Measurements from ENCODE around the gene TBX10. TPM values are rescaled to one million over a fixed set of nuclear protein-coding genes. Genes with fewer than 3 reads are reported as not detected.

The TBX10 gene
- total RNA-seq, 1 experiment from 2014 or later, result not detected

GRCh38 chr11:67588136-67588503 is 51.4 kb downstream of the TBX10 start:
- no peaks in the 10 kb centered on the region for H3K79me1 ChIP-seq (ENCODE audit: insufficient read depth, low read depth, low read length, poor library complexity, severe bottlenecking)
- H3K27me3 ChIP-seq (ENCODE audit: insufficient read depth, low read length), result no peaks in the 10 kb centered on the region
- no peak overlapping the region for H2AK5ac ChIP-seq (ENCODE audit: insufficient read length, low read length)
- Mint-ChIP-seq H3K27ac (no peak overlapping the region; a peak in 1 of 7 replicates), H3K4me3 (no peak overlapping the region), H3K4me1 (peaks cover 25 to 35% of the 10 kb centered on the region in 2 experiments), H3K9me3 (peaks cover 0 to 3% of the 10 kb centered on the region in 2 experiments; a peak in 1 of 5 replicates), H3K36me3 (ENCODE audit: insufficient read depth in 1 of 3, low read depth in 3 of 3) (peaks cover 29 to 46% (median 42%) of the 10 kb centered on the region in 3 experiments), H3K27me3 (ENCODE audit: low read depth) (no peaks in the 10 kb centered on the region; the same call in 1 of the 2 replicates)
- H2BK120ac ChIP-seq (ENCODE audit: low read depth, low read length, poor library complexity, severe bottlenecking), result no peak overlapping the region
- H3K9ac ChIP-seq (ENCODE audit: extremely low read depth, insufficient read length, low read length), result no peak overlapping the region
- no peak overlapping the region for H3K27ac ChIP-seq (ENCODE audit: insufficient read length, low read depth, low read length)
- H3K23ac ChIP-seq (ENCODE audit: insufficient read length, low read depth, low read length), result no peak overlapping the region
- peaks cover 8% of the 10 kb centered on the region for H3K23me2 ChIP-seq (ENCODE audit: insufficient read length, low read depth, low read length, poor library complexity, severe bottlenecking)
- no peaks in the 10 kb centered on the region for H3K9me3 ChIP-seq (ENCODE audit: control insufficient read depth, low read depth, low read length)
- no peak overlapping the region for H3K14ac ChIP-seq (ENCODE audit: insufficient read depth, low read length)
- H4K91ac ChIP-seq (ENCODE audit: insufficient read length, low read depth, low read length), result no peak overlapping the region
- no peak overlapping the region for H2BK12ac ChIP-seq (ENCODE audit: insufficient read length, low read depth, low read length)
- no peak overlapping the region for H4K5ac ChIP-seq (ENCODE audit: insufficient read length, low read depth, low read length)
- H4K8ac ChIP-seq (replicated peaks; ENCODE audit: insufficient read length, low read depth, low read length), result no peak overlapping the region
- H3K18ac ChIP-seq (ENCODE audit: insufficient read length, low read depth, low read length), result no peak overlapping the region
- TF ChIP-seq CTCF (conservative IDR thresholded peaks at IDR 0.05), result no peak
- H3K4ac ChIP-seq (ENCODE audit: low read depth, low read length), result no peak overlapping the region
- no peak overlapping the region for H2BK15ac ChIP-seq (ENCODE audit: low read depth, low read length)
- no peaks in the 10 kb centered on the region for H3K4me1 ChIP-seq (ENCODE audit: insufficient read depth, low read length)
- no peak overlapping the region for H3K56ac ChIP-seq (ENCODE audit: insufficient read length, low read depth, low read length)
- no CpG with 5 or more reads among the region's 1 CpG for WGBS (ENCODE audit: extremely low coverage, insufficient read length, low lambda C conversion rate)
- no peak overlapping the region for H3T11ph ChIP-seq (ENCODE audit: low read length)
- H3K79me2 ChIP-seq (ENCODE audit: insufficient read depth, low read length), result peaks cover 5% of the 10 kb centered on the region; the same call in 1 of the 2 replicates
- no peak overlapping the region for H2BK20ac ChIP-seq (ENCODE audit: low read depth, low read length, poor library complexity, severe bottlenecking)
- no peak overlapping the region for H2AFZ ChIP-seq (ENCODE audit: low read length)
- no peak overlapping the region for H3K4me2 ChIP-seq (ENCODE audit: insufficient read depth, insufficient read length, low read length)
- no peak for DNase-seq
- H4K20me1 ChIP-seq (ENCODE audit: control insufficient read depth, insufficient read depth, insufficient read length), result no peaks in the 10 kb centered on the region
- H2BK5ac ChIP-seq (ENCODE audit: insufficient read length, low read length), result no peak overlapping the region

All from H9 (cell line).